Measurements from ENCODE around the gene KDM4D. TPM values are rescaled to one million over a fixed set of nuclear protein-coding genes. Genes with fewer than 3 reads are reported as not detected.
A peak's percentile ranks its signal among the peaks of the same experiment; 100 is the strongest.
"Not testable (repeated sequence)": the region's sequence is repeated elsewhere in the genome, so short reads cannot be mapped to it uniquely, and the experiment has no call there.

The KDM4D gene
- total RNA-seq: 1.1 TPM in 2 replicates

DNA sequence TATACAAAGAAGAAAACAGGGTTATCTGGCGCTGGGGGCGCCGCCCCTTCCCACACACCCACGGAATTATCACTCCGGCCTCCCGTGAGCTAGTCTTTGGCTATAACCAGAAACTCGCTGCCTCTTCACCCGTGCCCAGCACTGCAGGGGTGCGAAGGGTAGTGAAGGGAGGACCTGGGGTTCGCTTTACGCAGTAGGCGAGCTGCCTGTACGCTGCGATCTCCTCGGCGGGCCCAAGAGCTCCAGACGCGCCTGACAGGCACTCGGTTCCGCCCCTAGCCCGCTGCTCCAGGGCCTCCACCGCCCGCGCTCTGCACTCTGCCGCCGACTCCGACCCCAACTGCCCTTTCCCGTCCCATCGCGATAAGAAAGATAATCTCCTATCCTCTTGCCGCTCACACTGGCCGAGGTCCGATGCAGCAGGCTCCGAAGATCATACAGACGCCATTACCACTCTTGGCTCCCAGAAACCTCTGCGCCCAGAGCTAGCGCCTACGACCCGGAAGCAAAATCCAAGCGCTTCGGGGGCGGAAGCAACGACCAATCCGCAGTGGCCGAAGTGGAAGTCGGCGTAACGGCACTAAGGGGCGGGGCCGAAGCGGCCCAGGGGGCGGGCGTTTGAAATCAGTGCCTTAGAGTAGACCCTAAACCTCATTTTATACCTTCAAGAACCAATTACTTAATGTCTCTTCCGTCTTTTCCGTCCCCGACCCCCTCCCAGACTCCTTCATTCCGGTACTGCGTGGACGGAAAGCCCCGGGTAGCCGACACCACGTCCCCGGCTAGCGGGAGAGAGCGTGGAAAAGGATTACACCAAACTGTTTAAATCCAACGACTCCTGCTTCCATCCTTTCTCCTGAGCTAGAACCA lies at the start of gene KDM4D, which contains the start of gene CWC15:
Gene KDM4D (plus strand): TSS at position 611 of the 870 bp plus-strand sequence. CDS start 23,664 bp downstream, outside the sequence.
Gene CWC15 (minus strand): TSS at position 458 of the 870 bp plus-strand sequence. CDS start 1,371 bp downstream, outside the sequence.
- H3K27ac Mint-ChIP-seq: peak within 1 kb of the TSS; percentile 96
- intact Hi-C loops (cut with micrococcal nuclease): loop anchor here (1.0 to 10.0 kb wide), 16 partner anchors 95 to 1451 kb away; partner anchors contain the start of genes ANKRD49, C11orf54, CCDC82 and CEP295
- peak within 1 kb of the TSS; percentile 96 for H3K4me3 Mint-ChIP-seq
- peaks cover 38% of the 10 kb centered on the region for H3K36me3 Mint-ChIP-seq (ENCODE audit: low read depth)
- no peaks in the 10 kb centered on the region for H3K27me3 Mint-ChIP-seq (ENCODE audit: insufficient read depth)
- H3K9me3 Mint-ChIP-seq: peaks cover 6% of the 10 kb centered on the region
- DNase-seq (ENCODE audit: low spot score): peak; percentile 91
- H3K4me1 Mint-ChIP-seq (ENCODE audit: low read depth): peaks cover 43% of the 10 kb centered on the region

DNA sequence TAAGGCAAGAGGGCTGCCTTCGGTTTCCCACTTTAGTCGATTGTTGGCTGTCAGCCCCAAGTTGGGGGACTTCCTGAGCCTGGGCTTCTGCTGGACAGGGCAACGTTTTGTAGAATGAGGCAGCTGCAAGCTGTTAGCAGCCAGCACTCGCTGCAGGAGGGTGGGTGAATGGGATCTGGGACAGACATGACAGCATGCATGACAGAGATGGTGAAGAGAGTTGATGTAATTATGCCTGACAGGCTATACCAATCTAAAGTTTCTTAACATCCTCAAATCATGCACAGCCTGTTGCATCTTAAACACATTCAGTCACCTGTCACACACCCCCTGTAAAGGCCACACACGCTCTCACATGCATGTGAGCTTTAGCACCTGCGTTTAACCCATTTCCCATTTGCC lies 49.3 kb upstream of the KDM4D start:
- peaks cover 4% of the 10 kb centered on the region for H3K27me3 Mint-ChIP-seq (ENCODE audit: insufficient read depth)
- peaks cover 5% of the 10 kb centered on the region for H3K36me3 Mint-ChIP-seq (ENCODE audit: low read depth)
- peak overlapping the region; percentile 52 for H3K27ac Mint-ChIP-seq
- peaks cover 14% of the 10 kb centered on the region for H3K9me3 Mint-ChIP-seq
- H3K4me1 Mint-ChIP-seq (ENCODE audit: low read depth): peaks cover 23% of the 10 kb centered on the region
- no peak overlapping the region for H3K4me3 Mint-ChIP-seq
- DNase-seq (ENCODE audit: low spot score): no peak
- intact Hi-C loops (cut with micrococcal nuclease): no loop called here

DNA sequence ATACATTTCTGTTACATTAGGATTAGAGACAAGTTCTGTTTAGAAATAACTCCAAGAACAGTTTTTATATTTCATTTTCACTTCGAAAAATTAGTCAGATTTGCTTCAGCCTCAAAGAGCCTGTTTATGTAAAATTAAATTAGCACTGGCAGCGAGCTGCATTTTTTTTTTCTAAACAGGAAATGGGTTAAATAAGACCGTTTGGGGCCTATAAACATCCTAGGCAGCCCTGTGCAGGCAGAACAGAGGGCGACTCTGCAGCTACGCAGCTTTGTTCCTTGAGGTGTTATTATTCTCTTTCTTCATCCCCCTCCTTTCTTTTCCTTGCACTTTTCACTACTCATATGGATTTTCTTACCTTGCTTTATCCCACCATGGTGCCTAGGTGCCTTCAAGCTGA lies 48.9 kb upstream of the KDM4D start:
- intact Hi-C loops (cut with micrococcal nuclease): no loop called here
- H3K4me1 Mint-ChIP-seq (ENCODE audit: low read depth): peaks cover 23% of the 10 kb centered on the region
- H3K27ac Mint-ChIP-seq: peak overlapping the region; percentile 64
- DNase-seq (ENCODE audit: low spot score): no peak
- H3K4me3 Mint-ChIP-seq: peak overlapping the region; percentile 25
- H3K27me3 Mint-ChIP-seq (ENCODE audit: insufficient read depth): peaks cover 4% of the 10 kb centered on the region
- peaks cover 5% of the 10 kb centered on the region for H3K36me3 Mint-ChIP-seq (ENCODE audit: low read depth)
- H3K9me3 Mint-ChIP-seq: peaks cover 14% of the 10 kb centered on the region

DNA sequence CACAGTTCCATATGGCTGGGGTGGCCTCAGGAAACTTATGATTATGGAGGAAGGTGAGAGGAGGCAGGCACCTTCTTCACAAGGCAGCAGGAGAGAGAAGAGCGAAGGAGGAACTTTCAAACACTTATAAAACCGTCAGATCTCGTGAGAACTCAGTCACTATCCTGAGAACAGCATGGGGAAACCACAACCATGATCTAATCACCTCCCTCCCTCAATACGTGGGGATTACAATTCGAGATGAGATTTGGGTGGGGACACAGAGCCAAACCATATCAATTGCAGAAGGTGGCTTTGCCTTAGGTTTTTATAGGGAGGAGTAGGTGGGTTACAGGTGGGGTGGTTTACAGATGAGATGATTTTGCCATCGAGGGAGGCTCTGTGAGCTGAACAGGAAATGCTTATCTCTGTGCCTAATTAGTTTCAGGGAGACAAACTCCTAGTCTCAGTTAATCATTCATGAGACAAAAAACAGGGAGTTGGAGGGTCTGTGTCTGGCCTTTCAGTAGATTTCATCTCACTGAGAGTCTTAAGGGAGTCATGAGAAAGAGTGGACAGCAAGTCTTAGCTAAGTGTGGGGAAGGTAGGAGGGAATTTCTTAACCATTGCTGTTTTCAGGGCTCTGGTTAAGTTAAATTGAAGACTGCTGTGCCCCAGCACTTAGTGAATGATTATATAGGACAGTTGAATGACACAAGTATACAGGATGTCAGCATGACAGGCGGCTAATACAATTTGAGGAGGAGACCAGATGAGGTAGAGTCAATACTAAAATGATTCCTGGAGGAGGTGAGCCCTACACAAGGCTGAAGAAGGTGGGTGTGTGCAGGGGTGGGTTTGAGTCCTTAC lies 47.9 kb upstream of the KDM4D start:
- Mint-ChIP-seq H3K36me3 (ENCODE audit: low read depth) (peaks cover 5% of the 10 kb centered on the region), H3K27me3 (ENCODE audit: insufficient read depth) (peaks cover 3% of the 10 kb centered on the region), H3K4me1 (ENCODE audit: low read depth) (peaks cover 23% of the 10 kb centered on the region), H3K27ac (peak overlapping the region; percentile 7), H3K4me3 (no peak overlapping the region), H3K9me3 (peaks cover 14% of the 10 kb centered on the region)
- intact Hi-C loops (cut with micrococcal nuclease): no loop called here
- no peak for DNase-seq (ENCODE audit: low spot score)

DNA sequence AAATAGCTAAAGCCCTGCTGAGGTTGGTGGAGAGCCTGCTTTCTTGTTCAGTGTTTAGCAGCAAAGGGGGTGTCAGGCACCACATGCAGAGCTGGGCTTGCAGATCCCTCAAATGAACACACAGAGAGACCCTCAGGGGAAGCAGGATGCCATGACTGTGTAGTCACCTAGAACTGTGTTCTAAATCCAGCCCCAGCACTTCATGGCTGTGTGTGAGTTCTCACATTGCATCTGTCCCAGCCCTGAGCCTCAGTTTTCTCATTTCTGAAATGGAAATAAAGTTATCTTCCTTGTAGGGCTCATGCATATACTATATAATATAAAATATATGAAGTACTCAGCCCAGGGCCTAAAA lies 47.3 kb upstream of the KDM4D start:
- peaks cover 14% of the 10 kb centered on the region for H3K9me3 Mint-ChIP-seq
- no peak for DNase-seq (ENCODE audit: low spot score)
- intact Hi-C loops (cut with micrococcal nuclease): no loop called here
- peaks cover 5% of the 10 kb centered on the region for H3K36me3 Mint-ChIP-seq (ENCODE audit: low read depth)
- no peak overlapping the region for H3K27ac Mint-ChIP-seq
- peaks cover 2% of the 10 kb centered on the region for H3K27me3 Mint-ChIP-seq (ENCODE audit: insufficient read depth)
- H3K4me3 Mint-ChIP-seq: no peak overlapping the region
- peaks cover 23% of the 10 kb centered on the region for H3K4me1 Mint-ChIP-seq (ENCODE audit: low read depth)

DNA sequence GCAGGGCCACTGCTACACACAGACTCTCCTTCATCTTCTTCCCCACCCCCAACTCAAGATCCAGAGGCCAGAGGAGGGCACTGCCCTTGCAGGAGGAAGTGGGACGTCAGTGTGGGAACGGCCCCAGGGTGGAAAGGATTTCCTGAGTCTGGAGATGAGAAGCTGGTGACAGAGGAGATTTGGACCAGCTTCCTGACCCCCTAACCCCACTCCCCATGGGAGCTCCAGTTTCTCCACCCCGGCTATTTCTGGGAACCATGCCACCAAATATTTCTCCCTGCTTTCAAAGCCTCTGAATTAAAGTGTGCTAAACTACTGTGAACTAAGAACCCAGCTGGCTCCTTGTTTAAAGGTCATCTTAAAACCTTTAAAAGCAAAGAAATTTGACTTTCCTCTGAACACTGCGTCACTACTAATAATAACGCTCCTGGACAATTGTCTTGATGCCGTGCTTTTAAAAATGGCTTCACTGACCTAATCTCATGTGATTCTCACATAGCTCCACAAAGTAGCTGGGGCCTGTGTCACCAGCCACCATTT lies 46.7 kb upstream of the KDM4D start:
- Mint-ChIP-seq H3K36me3 (ENCODE audit: low read depth) (peaks cover 5% of the 10 kb centered on the region), H3K4me1 (ENCODE audit: low read depth) (peaks cover 23% of the 10 kb centered on the region), H3K9me3 (peaks cover 14% of the 10 kb centered on the region), H3K27ac (no peak overlapping the region), H3K27me3 (ENCODE audit: insufficient read depth) (peaks cover 2% of the 10 kb centered on the region), H3K4me3 (no peak overlapping the region)
- no peak for DNase-seq (ENCODE audit: low spot score)
- intact Hi-C loops (cut with micrococcal nuclease): no loop called here

DNA sequence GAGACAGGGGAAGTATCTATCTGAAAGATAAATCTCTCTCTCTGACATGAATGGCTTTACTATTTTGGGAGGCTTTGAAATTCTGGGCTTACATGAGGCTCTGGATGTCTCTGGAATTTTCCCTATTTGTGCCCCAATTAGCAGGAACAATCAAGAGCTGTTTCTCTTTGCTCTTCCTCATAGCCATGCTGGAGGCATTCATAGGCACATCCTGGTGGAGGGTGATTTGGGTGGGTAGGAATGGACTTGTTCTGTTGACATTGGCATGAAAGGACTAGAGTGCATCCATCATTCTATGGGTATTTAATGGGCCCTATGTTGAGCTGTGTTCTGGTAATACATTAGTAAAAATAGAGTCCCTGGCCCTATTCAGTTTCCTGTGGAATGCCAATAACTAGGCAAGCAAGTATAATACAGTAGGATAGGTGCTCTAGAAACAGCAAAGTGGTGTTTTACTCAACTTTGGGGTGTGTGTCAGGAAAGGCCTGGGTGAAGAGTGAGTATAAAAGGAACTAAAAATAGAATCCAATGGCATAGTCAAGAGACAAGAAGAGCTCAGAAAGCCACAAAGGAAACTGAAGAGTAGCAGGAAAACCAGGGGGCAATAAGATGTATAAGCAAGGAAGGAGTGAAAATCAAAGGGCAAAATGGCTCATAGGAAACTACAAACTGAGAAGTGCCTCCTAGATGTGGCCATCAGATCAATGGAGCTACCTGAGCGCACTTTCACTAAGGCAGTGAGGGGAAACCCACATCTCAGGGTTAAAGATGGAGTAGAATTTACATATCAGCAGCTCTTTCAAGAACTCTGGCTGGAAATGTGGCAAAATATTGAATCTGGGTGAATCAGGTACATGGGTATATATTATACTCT lies 45.2 kb upstream of the KDM4D start:
- H3K4me1 Mint-ChIP-seq (ENCODE audit: low read depth): peaks cover 23% of the 10 kb centered on the region
- DNase-seq (ENCODE audit: low spot score): no peak
- peaks cover 5% of the 10 kb centered on the region for H3K36me3 Mint-ChIP-seq (ENCODE audit: low read depth)
- intact Hi-C loops (cut with micrococcal nuclease): no loop called here
- no peak overlapping the region for H3K4me3 Mint-ChIP-seq
- H3K27ac Mint-ChIP-seq: no peak overlapping the region
- no peaks in the 10 kb centered on the region for H3K27me3 Mint-ChIP-seq (ENCODE audit: insufficient read depth)
- peaks cover 18% of the 10 kb centered on the region for H3K9me3 Mint-ChIP-seq

DNA sequence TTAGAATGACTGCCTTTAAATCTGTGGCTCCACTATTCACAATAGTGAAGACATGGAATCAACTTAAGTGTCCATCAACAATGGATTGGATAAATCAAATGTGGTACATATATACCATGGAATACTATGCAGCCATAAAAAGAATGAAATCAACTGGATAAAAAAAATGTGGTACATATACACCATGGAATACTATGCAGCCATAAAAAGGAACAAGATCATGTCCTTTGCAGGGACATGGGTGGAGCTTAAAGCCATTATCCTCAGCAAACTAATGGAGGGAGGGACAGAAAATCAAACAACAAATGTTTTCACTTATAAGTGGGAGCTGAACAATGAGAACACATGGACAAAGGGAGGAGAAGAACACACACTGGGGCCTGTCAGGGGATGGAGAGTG lies 41.4 kb upstream of the KDM4D start:
- H3K27me3 Mint-ChIP-seq (ENCODE audit: insufficient read depth); H3K27ac Mint-ChIP-seq; H3K36me3 Mint-ChIP-seq (ENCODE audit: low read depth); H3K4me3 Mint-ChIP-seq; intact Hi-C loops (cut with micrococcal nuclease); H3K9me3 Mint-ChIP-seq; DNase-seq (ENCODE audit: low spot score): not testable (repeated sequence)
- peaks cover 12% of the 10 kb centered on the region for H3K4me1 Mint-ChIP-seq (ENCODE audit: low read depth)

DNA sequence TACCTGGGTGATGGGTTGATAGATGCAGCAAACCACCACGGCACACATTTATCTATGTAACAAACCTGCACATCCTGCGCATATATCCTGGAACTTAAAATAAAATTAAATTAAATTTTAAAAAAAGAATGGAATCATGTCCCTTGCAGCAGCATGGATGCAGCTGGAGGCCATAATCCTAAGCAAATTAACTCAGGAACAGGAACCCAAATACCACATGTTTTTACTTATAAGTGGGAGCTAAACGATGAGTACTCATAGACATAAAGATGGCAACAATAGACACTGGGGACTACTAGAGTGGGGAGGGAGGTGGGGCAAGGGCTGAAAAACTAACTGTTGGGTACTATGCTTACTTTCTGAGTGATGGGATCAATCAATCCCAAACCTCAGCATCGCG lies 41.0 kb upstream of the KDM4D start:
- Mint-ChIP-seq H3K4me3 (no peak overlapping the region), H3K27ac (no peak overlapping the region), H3K4me1 (ENCODE audit: low read depth) (peaks cover 12% of the 10 kb centered on the region), H3K9me3 (peaks cover 4% of the 10 kb centered on the region), H3K36me3 (ENCODE audit: low read depth) (no peaks in the 10 kb centered on the region), H3K27me3 (ENCODE audit: insufficient read depth) (peaks cover 8% of the 10 kb centered on the region)
- intact Hi-C loops (cut with micrococcal nuclease): no loop called here
- DNase-seq (ENCODE audit: low spot score): no peak

DNA sequence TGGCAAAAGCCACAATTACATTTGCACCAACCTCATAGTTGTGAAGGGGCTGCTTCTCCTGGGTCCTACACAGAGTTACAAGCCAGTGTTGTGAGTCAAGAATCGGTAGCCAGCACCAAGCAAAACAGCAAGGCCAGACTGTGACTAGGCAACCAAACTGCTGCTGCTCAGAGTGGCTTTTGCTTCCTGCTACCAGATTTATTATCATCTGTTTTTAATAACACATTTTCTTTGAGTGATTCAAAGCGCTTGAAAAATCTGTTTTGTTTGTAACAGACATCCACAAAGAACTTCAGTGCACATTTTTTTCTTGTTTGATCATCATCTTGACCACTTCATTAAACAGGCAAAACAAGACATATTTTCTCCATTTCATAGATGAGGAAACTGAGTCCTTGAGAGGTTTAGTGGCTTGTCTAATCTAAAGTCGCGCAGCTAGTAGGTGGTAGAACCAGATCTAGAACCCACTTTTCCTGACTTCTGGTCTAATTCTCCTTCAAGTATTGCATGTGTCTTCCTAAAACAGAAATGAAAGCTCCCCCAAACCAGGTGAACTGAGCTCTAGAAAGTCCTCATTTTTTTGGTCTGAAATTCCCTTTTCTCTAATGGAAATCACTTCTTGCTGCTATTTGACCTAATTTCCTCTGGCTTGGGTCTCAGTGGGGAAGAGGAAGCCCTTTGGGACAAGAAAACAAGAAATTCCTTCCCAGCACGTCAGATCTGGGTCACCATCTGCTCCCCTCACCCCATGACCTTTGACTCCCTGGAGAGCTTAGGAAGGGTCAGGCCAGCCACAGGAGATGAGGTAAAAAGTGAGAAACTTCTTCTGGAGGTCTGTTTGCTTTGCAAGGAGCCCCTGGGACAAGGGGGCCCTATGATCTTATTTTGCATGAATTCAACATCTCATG lies 40.0 kb upstream of the KDM4D start:
- Mint-ChIP-seq H3K36me3 (ENCODE audit: low read depth) (no peaks in the 10 kb centered on the region), H3K9me3 (peaks cover 4% of the 10 kb centered on the region), H3K27ac (no peak overlapping the region), H3K4me1 (ENCODE audit: low read depth) (peaks cover 12% of the 10 kb centered on the region), H3K27me3 (ENCODE audit: insufficient read depth) (peaks cover 8% of the 10 kb centered on the region), H3K4me3 (no peak overlapping the region)
- intact Hi-C loops (cut with micrococcal nuclease): no loop called here
- DNase-seq (ENCODE audit: low spot score): no peak

DNA sequence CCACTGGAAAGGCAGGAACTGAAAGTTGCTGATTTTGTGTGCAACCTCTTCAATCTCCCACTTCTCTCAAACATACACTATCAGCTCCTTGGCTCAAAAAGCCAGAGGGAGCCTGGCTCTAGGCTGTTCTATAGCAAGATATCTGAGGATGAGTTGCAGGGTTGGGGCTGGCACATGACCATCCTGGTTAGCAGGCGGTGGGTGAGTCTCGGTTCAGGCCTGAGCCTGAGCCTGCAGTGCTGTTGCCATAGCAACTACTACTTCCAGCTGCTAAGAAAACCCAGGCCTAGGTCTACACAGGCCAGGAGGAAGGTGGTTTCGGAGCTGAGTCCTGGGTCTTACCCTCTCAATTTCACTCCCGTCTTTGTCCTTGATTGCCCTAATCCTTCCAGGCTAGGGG lies 39.1 kb upstream of the KDM4D start:
- intact Hi-C loops (cut with micrococcal nuclease): no loop called here
- DNase-seq (ENCODE audit: low spot score): no peak
- peaks cover 4% of the 10 kb centered on the region for H3K9me3 Mint-ChIP-seq
- H3K4me3 Mint-ChIP-seq: no peak overlapping the region
- H3K36me3 Mint-ChIP-seq (ENCODE audit: low read depth): no peaks in the 10 kb centered on the region
- no peak overlapping the region for H3K27ac Mint-ChIP-seq
- H3K4me1 Mint-ChIP-seq (ENCODE audit: low read depth): peaks cover 12% of the 10 kb centered on the region
- peaks cover 8% of the 10 kb centered on the region for H3K27me3 Mint-ChIP-seq (ENCODE audit: insufficient read depth)
